Liver (tissue), 9 donors: ENCODE measurements around the gene DENND4C. TPM values are rescaled to one million over a fixed set of nuclear protein-coding genes. Genes with fewer than 3 reads are reported as not detected.

ENCODE experiments used
- DNase-seq: peaks from one replicate; pipeline ENCODE4 v3.0.0-alpha.2; 2017; ENCODE audit warnings: low spot score
- H3K27ac ChIP-seq, 2 donors: one replicate each; pipeline ENCODE4 v1.7.0; 2013; ENCODE audit warnings: inconsistent platforms in 2 of 2, low read length in 2 of 2, control low read depth in 1 of 2, low read depth in 1 of 2, mild to moderate bottlenecking in 1 of 2
- H3K27me3 ChIP-seq, 4 donors: one replicate each; pipeline versions ENCODE4 v1.6.1 to v1.7.0; 2013; ENCODE audit warnings: low read length in 3 of 4, inconsistent platforms in 1 of 4, mild to moderate bottlenecking in 1 of 4, moderate library complexity in 1 of 4; ENCODE audit not compliant: control insufficient read depth in 4 of 4, insufficient read depth in 4 of 4
- H3K36me3 ChIP-seq, 4 donors: one replicate each; pipeline versions ENCODE4 v1.6.1 to v1.7.0; 2013; ENCODE audit warnings: low read length in 3 of 4, mild to moderate bottlenecking in 3 of 4, low read depth in 1 of 4, moderate library complexity in 1 of 4; ENCODE audit not compliant: control insufficient read depth in 4 of 4, insufficient read depth in 3 of 4
- H3K4me1 ChIP-seq, 4 donors: one replicate each; pipeline versions ENCODE4 v1.6.1 to v1.7.0; 2013; ENCODE audit warnings: low read length in 3 of 4, mild to moderate bottlenecking in 3 of 4, moderate library complexity in 1 of 4; ENCODE audit not compliant: control insufficient read depth in 4 of 4, insufficient read depth in 4 of 4
- H3K4me3 ChIP-seq, 3 donors: one replicate each; pipeline versions ENCODE4 v1.6.1 to v1.7.0; 2013; ENCODE audit warnings: low read length in 3 of 3, control low read depth in 1 of 3, low read depth in 1 of 3, mild to moderate bottlenecking in 1 of 3
- H3K9ac ChIP-seq, 2 donors: one replicate each; pipeline ENCODE4 v1.7.0; 2013; ENCODE audit warnings: low read length in 2 of 2, mild to moderate bottlenecking in 2 of 2, moderate library complexity in 2 of 2, control low read depth in 1 of 2, low read depth in 1 of 2
- H3K9me3 ChIP-seq, 4 donors: one replicate each; pipeline versions ENCODE4 v1.6.1 to v1.7.0; 2013; ENCODE audit warnings: low read length in 3 of 4; ENCODE audit not compliant: control insufficient read depth in 4 of 4
- ATF3 ChIP-seq: IDR thresholded peaks from 2 replicates; pipeline ENCODE4 v1.6.1; 2016; ENCODE audit warnings: antibody characterized with exemption
- CTCF ChIP-seq: fragments of 150-350 bp; IDR thresholded peaks from 2 replicates; pipeline ENCODE4 v1.5.1; 2017; ENCODE audit warnings: improper control_type of control experiment, low read depth, low read length; ENCODE audit not compliant: missing input control
- EGR1 ChIP-seq, 2 donors: IDR thresholded peaks; 2 replicates each; pipeline ENCODE4 v1.6.1; 2016 to 2018; ENCODE audit warnings: antibody characterized with exemption in 2 of 2, low read depth in 2 of 2
- FOXA1 ChIP-seq: IDR thresholded peaks from 2 replicates; pipeline ENCODE4 v1.6.1; 2016; ENCODE audit warnings: antibody characterized with exemption
- FOXA2 ChIP-seq: IDR thresholded peaks from 2 replicates; pipeline ENCODE4 v1.6.1; 2016; ENCODE audit warnings: antibody characterized with exemption
- GABPA ChIP-seq, 2 donors: IDR thresholded peaks in 1 of 2; conservative IDR thresholded peaks in 1 of 2; 2 replicates each; pipeline ENCODE4 v1.6.1; 2016; ENCODE audit warnings: antibody characterized with exemption in 2 of 2, mild to moderate bottlenecking in 1 of 2, moderate library complexity in 1 of 2
- HNF4A ChIP-seq, 2 donors: conservative IDR thresholded peaks; 2 replicates each; pipeline ENCODE4 v1.6.1; 2016; ENCODE audit warnings: antibody characterized with exemption in 2 of 2, mild to moderate bottlenecking in 2 of 2
- HNF4G ChIP-seq: IDR thresholded peaks from 2 replicates; pipeline ENCODE4 v1.6.1; 2016; ENCODE audit warnings: antibody characterized with exemption
- JUND ChIP-seq, 2 donors: IDR thresholded peaks; 2 replicates each; pipeline ENCODE4 v1.6.1; 2016; ENCODE audit warnings: antibody characterized with exemption in 2 of 2
- MAX ChIP-seq: IDR thresholded peaks from 2 replicates; pipeline ENCODE4 v1.6.1; 2016; ENCODE audit warnings: antibody characterized with exemption
- NR2F2 ChIP-seq: IDR thresholded peaks from 2 replicates; pipeline ENCODE4 v1.6.1; 2016; ENCODE audit warnings: antibody characterized with exemption
- RAD21 ChIP-seq, 2 donors: IDR thresholded peaks; 2 replicates each; pipeline ENCODE4 v1.6.1; 2016; ENCODE audit warnings: antibody characterized with exemption in 2 of 2, mild to moderate bottlenecking in 2 of 2
- REST ChIP-seq: IDR thresholded peaks from 2 replicates; pipeline ENCODE4 v1.6.1; 2016; ENCODE audit warnings: antibody characterized with exemption, mild to moderate bottlenecking
- RXRA ChIP-seq, 2 donors: IDR thresholded peaks; 2 replicates each; pipeline ENCODE4 v1.6.1; 2017 to 2018; ENCODE audit warnings: antibody characterized with exemption in 2 of 2, mild to moderate bottlenecking in 1 of 2
- SP1 ChIP-seq: IDR thresholded peaks from 2 replicates; pipeline ENCODE4 v1.6.1; 2018; ENCODE audit warnings: antibody characterized with exemption, mild to moderate bottlenecking
- TAF1 ChIP-seq: conservative IDR thresholded peaks from 2 replicates; pipeline ENCODE4 v1.6.1; 2016; ENCODE audit warnings: antibody characterized with exemption, mild to moderate bottlenecking
- YY1 ChIP-seq: IDR thresholded peaks from 2 replicates; pipeline ENCODE4 v1.6.1; 2016; ENCODE audit warnings: antibody characterized with exemption, mild to moderate bottlenecking
- ZBTB33 ChIP-seq: IDR thresholded peaks from 2 replicates; pipeline ENCODE4 v1.6.1; 2016; ENCODE audit warnings: antibody characterized with exemption
- WGBS: extraction: QIAGEN DNeasy Blood & Tissue Kit; methylation state at CpG from one replicate; pipeline ENCODE4 v1.1.7; 2013; 5-methylcytosine and 5-hydroxymethylcytosine counted together
- polyA plus RNA-seq, 2 donors: library from polyadenylated mRNA; stranded (reverse) in 1 of 2; unstranded in 1 of 2; fragments of 200-250 nt in 1 of 2; fragments of >200 nt in 1 of 2; fragmentation: Nextera tagmentation in 1 of 2; extraction: Ambion mirVana in 1 of 2; gene quantifications; one replicate each; pipeline versions ENCODE4 v1.2.1 to v1.2.3, GENCODE V29; 2013 to 2015
- total RNA-seq, 2 donors: library from RNA; depleted of rRNA; stranded (reverse); fragments of >200 nt; gene quantifications; one replicate each; pipeline ENCODE4 v1.2.3, GENCODE V29; 2014
- donor health status: healthy.
- donor health status: healthy.
- donor health status: healthy.
- donor health status: healthy.
- donor health status: healthy.

DENND4C gene
- total and polyA plus RNA-seq, 4 donors = 6.9 to 54.9 (median 14.8) TPM

- H3K27ac ChIP-seq = no peak overlapping the region
- TF ChIP-seq MAX (no peak), HNF4A (conservative IDR thresholded peaks at IDR 0.05) (no peak), YY1 (no peak), HNF4G (no peak), CTCF (no peak)
- no peak overlapping the region for H3K9ac ChIP-seq
- H3K4me1 ChIP-seq = no peaks in the 10 kb centered on the region
- no peak for DNase-seq
- H3K9me3 ChIP-seq = peaks cover 0 to 2% (median 0%) of the 10 kb centered on the region in 4 donors
- H3K27me3 ChIP-seq = no peaks in the 10 kb centered on the region
- WGBS = 98% methylated on average over 1 of the region's 1 CpG
- no peak overlapping the region for H3K4me3 ChIP-seq
- H3K36me3 ChIP-seq = peaks cover 0 to 3% (median 0%) of the 10 kb centered on the region in 4 donors
Observed at GRCh38 chr9:19269582-19269981, 39.1 kb downstream of the DENND4C start.

- no peak overlapping the region for H3K27ac ChIP-seq
- H3K4me3 ChIP-seq = no peak overlapping the region
- no peak overlapping the region for H3K9ac ChIP-seq
- peaks cover 0 to 3% (median 0%) of the 10 kb centered on the region in 4 donors for H3K36me3 ChIP-seq
- H3K4me1 ChIP-seq = no peaks in the 10 kb centered on the region
- TF ChIP-seq JUND (IDR thresholded peaks at IDR 0.05) (no peak), REST (no peak), CTCF (no peak), FOXA1 (no peak), YY1 (no peak), GABPA (IDR thresholded peaks at IDR 0.05 in 1 of 2, conservative IDR thresholded peaks at IDR 0.05 in 1 of 2) (no peak), RAD21 (IDR thresholded peaks at IDR 0.05) (no peak), ATF3 (no peak), NR2F2 (no peak), FOXA2 (no peak), SP1 (no peak), TAF1 (no peak), HNF4A (conservative IDR thresholded peaks at IDR 0.05) (no peak), ZBTB33 (no peak), RXRA (IDR thresholded peaks at IDR 0.05) (no peak), EGR1 (IDR thresholded peaks at IDR 0.05; ENCODE audit: low read depth in 2 of 2) (no peak), HNF4G (no peak), MAX (no peak)
- peaks cover 0 to 2% (median 0%) of the 10 kb centered on the region in 4 donors for H3K9me3 ChIP-seq
- WGBS = 98% methylated on average over 1 of the region's 1 CpG
- no peaks in the 10 kb centered on the region for H3K27me3 ChIP-seq
- no peak for DNase-seq
Observed at GRCh38 chr9:19270421-19270949, 40.0 kb downstream of the DENND4C start.
